ENCODE results near the gene CHD6.

- TF ChIP-seq, protein P1, sequence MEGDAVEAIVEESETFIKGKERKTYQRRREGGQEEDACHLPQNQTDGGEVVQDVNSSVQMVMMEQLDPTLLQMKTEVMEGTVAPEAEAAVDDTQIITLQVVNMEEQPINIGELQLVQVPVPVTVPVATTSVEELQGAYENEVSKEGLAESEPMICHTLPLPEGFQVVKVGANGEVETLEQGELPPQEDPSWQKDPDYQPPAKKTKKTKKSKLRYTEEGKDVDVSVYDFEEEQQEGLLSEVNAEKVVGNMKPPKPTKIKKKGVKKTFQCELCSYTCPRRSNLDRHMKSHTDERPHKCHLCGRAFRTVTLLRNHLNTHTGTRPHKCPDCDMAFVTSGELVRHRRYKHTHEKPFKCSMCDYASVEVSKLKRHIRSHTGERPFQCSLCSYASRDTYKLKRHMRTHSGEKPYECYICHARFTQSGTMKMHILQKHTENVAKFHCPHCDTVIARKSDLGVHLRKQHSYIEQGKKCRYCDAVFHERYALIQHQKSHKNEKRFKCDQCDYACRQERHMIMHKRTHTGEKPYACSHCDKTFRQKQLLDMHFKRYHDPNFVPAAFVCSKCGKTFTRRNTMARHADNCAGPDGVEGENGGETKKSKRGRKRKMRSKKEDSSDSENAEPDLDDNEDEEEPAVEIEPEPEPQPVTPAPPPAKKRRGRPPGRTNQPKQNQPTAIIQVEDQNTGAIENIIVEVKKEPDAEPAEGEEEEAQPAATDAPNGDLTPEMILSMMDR (conservative IDR thresholded peaks at IDR 0.05): no peak
- no peak for TF ChIP-seq EZH2 (IDR thresholded peaks at IDR 0.05; ENCODE audit: low read depth)
These were observed 3.2 kb upstream of the CHD6 start for GRCh38 chr20:41621421-41621820.

Measured in PC-9 (cell line).